ENCODE results near the gene LNP1.

Gene LNP1

GRCh38 chr3:100419406-100419805, 18.1 kb downstream of the LNP1 start:
- H2AFZ ChIP-seq (ENCODE audit: low read depth, low read length, severe bottlenecking) = no peak overlapping the region
- H3F3A ChIP-seq (ENCODE audit: insufficient read depth) = no peaks in the 10 kb centered on the region
- H4K20me1 ChIP-seq (ENCODE audit: low read depth, low read length) = no peaks in the 10 kb centered on the region
- H3K9me3 ChIP-seq (ENCODE audit: insufficient read depth, low read length) = no peaks in the 10 kb centered on the region
- TF ChIP-seq CTCF (IDR thresholded peaks at IDR 0.05; ENCODE audit: insufficient read depth, low read length, poor library complexity, severe bottlenecking) (no peak), EZH2phosphoT487 (conservative IDR thresholded peaks at IDR 0.05; ENCODE audit: low read length) (no peak)
- no peaks in the 10 kb centered on the region for H3K79me2 ChIP-seq (ENCODE audit: insufficient read depth, low read length)
- no peak overlapping the region for H3K9ac ChIP-seq (ENCODE audit: low read length)
- H3K27me3 ChIP-seq (ENCODE audit: low read length) = no peaks in the 10 kb centered on the region
- H3K4me3 ChIP-seq (ENCODE audit: insufficient read depth, low read length, poor library complexity, severe bottlenecking) = no peak overlapping the region
- H3K9me2 ChIP-seq (replicated peaks; ENCODE audit: insufficient read depth, low read length) = no peaks in the 10 kb centered on the region
- no peak overlapping the region for H3K27ac ChIP-seq (ENCODE audit: low read depth, low read length)
- no peak overlapping the region for H3K4me2 ChIP-seq (ENCODE audit: low read depth, low read length, poor library complexity, severe bottlenecking)
- H3K36me3 ChIP-seq (ENCODE audit: low read length) = no peaks in the 10 kb centered on the region

DNA sequence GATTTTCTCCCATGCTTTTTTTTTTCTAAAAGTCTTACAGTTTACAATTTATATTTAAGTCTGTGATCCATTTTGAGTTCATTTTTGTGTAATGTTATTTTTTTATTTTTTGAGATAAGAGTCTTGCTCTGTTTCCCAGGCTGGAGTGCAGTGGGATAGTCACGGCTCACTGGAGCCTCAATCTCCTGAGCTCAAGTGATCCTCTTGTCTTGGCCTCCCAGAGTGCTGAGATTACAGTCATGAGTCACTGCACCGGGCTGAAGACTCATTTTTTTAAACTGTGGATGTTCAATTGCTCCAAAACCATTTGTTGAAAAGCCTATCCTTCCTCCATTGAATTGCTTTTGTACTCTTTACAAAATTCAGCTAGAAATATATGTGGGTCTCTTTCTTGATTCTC, 19.5 kb downstream of the LNP1 start:
- Histone ChIP-seq H2AFZ (ENCODE audit: low read depth, low read length, severe bottlenecking) (no peak overlapping the region), H3K27ac (ENCODE audit: low read depth, low read length) (no peak overlapping the region), H3K9me3 (ENCODE audit: insufficient read depth, low read length) (no peaks in the 10 kb centered on the region), H3K9me2 (replicated peaks; ENCODE audit: insufficient read depth, low read length) (no peaks in the 10 kb centered on the region), H3K27me3 (ENCODE audit: low read length) (no peaks in the 10 kb centered on the region), H3F3A (ENCODE audit: insufficient read depth) (no peaks in the 10 kb centered on the region), H3K36me3 (ENCODE audit: low read length) (no peaks in the 10 kb centered on the region), H3K9ac (ENCODE audit: low read length) (no peak overlapping the region), H3K4me3 (ENCODE audit: insufficient read depth, low read length, poor library complexity, severe bottlenecking) (no peak overlapping the region), H3K4me2 (ENCODE audit: low read depth, low read length, poor library complexity, severe bottlenecking) (no peak overlapping the region), H4K20me1 (ENCODE audit: low read depth, low read length) (no peaks in the 10 kb centered on the region), H3K79me2 (ENCODE audit: insufficient read depth, low read length) (no peaks in the 10 kb centered on the region)
- TF ChIP-seq EZH2phosphoT487 (conservative IDR thresholded peaks at IDR 0.05; ENCODE audit: low read length) (no peak), CTCF (IDR thresholded peaks at IDR 0.05; ENCODE audit: insufficient read depth, low read length, poor library complexity, severe bottlenecking) (no peak)

DNA sequence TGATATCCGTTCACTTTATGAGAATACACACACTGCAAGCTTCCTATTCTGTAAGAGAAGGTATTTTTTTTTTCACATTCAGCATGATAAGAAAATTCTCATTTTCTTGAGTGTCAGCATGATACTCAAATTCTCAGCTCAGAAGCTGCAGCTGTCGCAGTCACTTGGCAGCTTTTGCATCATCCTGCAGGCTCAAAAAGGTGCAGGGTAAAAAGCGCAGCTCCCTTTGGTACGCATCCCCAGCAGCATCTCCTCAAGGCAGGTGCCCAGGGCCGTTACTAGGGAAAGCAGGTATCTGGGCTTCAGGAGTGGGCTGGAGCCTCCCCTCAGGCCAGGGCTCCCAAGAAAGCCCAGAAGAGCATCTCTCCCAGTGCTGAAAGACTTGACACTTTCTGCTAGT, 22.3 kb downstream of the LNP1 start:
- no peaks in the 10 kb centered on the region for H3K9me3 ChIP-seq (ENCODE audit: insufficient read depth, low read length)
- no peaks in the 10 kb centered on the region for H3K9me2 ChIP-seq (replicated peaks; ENCODE audit: insufficient read depth, low read length)
- H3K79me2 ChIP-seq (ENCODE audit: insufficient read depth, low read length) = no peaks in the 10 kb centered on the region
- no peaks in the 10 kb centered on the region for H3F3A ChIP-seq (ENCODE audit: insufficient read depth)
- H3K27ac ChIP-seq (ENCODE audit: low read depth, low read length) = no peak overlapping the region
- no peaks in the 10 kb centered on the region for H3K27me3 ChIP-seq (ENCODE audit: low read length)
- no peak overlapping the region for H2AFZ ChIP-seq (ENCODE audit: low read depth, low read length, severe bottlenecking)
- no peaks in the 10 kb centered on the region for H4K20me1 ChIP-seq (ENCODE audit: low read depth, low read length)
- H3K9ac ChIP-seq (ENCODE audit: low read length) = no peak overlapping the region
- no peak overlapping the region for H3K4me3 ChIP-seq (ENCODE audit: insufficient read depth, low read length, poor library complexity, severe bottlenecking)
- no peaks in the 10 kb centered on the region for H3K36me3 ChIP-seq (ENCODE audit: low read length)
- H3K4me2 ChIP-seq (ENCODE audit: low read depth, low read length, poor library complexity, severe bottlenecking) = no peak overlapping the region
- TF ChIP-seq EZH2phosphoT487 (conservative IDR thresholded peaks at IDR 0.05; ENCODE audit: low read length) = no peak
- no peak for TF ChIP-seq CTCF (IDR thresholded peaks at IDR 0.05; ENCODE audit: insufficient read depth, low read length, poor library complexity, severe bottlenecking)

DNA sequence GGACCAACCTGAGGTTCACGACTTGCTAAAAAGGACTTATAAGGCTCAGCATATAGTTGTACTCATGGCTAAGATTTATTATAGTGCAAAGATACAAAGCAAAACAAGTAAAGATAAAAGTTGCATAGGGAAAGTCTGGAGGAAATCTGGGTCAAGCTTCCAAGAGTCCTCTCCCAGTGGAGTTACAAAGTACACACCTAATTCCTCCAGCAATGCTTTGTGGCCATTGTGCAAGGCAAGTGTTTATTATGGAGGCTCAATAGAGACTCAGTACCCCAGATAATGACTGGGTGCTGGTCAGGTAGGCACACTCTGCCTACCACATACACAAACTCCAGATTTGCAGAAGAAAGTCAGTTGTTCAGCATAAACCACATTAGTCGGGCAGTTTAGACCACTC, 22.9 kb downstream of the LNP1 start:
- Histone ChIP-seq H3K9ac (ENCODE audit: low read length) (no peak overlapping the region), H3K9me2 (replicated peaks; ENCODE audit: insufficient read depth, low read length) (no peaks in the 10 kb centered on the region), H3K79me2 (ENCODE audit: insufficient read depth, low read length) (no peaks in the 10 kb centered on the region), H3K9me3 (ENCODE audit: insufficient read depth, low read length) (no peaks in the 10 kb centered on the region), H3K27me3 (ENCODE audit: low read length) (no peaks in the 10 kb centered on the region), H3F3A (ENCODE audit: insufficient read depth) (no peaks in the 10 kb centered on the region), H3K4me3 (ENCODE audit: insufficient read depth, low read length, poor library complexity, severe bottlenecking) (no peak overlapping the region), H3K36me3 (ENCODE audit: low read length) (no peaks in the 10 kb centered on the region), H4K20me1 (ENCODE audit: low read depth, low read length) (no peaks in the 10 kb centered on the region), H2AFZ (ENCODE audit: low read depth, low read length, severe bottlenecking) (no peak overlapping the region), H3K4me2 (ENCODE audit: low read depth, low read length, poor library complexity, severe bottlenecking) (no peak overlapping the region), H3K27ac (ENCODE audit: low read depth, low read length) (no peak overlapping the region)
- TF ChIP-seq EZH2phosphoT487 (conservative IDR thresholded peaks at IDR 0.05; ENCODE audit: low read length) (no peak), CTCF (IDR thresholded peaks at IDR 0.05; ENCODE audit: insufficient read depth, low read length, poor library complexity, severe bottlenecking) (no peak)

All from SU-DHL-6 (cell line).